Measurements from ENCODE around the gene RGL4. TPM values are rescaled to one million over a fixed set of nuclear protein-coding genes. Genes with fewer than 3 reads are reported as not detected.
"Not testable (repeated sequence)": the region's sequence is repeated elsewhere in the genome, so short reads cannot be mapped to it uniquely, and the experiment has no call there.

The RGL4 gene, protein sequence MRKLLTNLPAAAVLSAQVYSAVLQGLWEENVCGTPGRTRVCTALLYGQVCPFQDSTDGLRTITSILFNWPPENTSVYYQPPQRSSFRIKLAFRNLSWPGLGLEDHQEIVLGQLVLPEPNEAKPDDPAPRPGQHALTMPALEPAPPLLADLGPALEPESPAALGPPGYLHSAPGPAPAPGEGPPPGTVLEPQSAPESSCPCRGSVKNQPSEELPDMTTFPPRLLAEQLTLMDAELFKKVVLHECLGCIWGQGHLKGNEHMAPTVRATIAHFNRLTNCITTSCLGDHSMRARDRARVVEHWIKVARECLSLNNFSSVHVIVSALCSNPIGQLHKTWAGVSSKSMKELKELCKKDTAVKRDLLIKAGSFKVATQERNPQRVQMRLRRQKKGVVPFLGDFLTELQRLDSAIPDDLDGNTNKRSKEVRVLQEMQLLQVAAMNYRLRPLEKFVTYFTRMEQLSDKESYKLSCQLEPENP
- polyA plus RNA-seq (ENCODE audit: insufficient read depth in 1 of 5, insufficient read length in 5 of 5, low replicate concordance in 1 of 5) = 1 to 10 TPM; 2.7 to 5.0 (median 4.1) TPM
- long read RNA-seq, donor 1 = 0 reads
- long read RNA-seq, donor 2 = 0 reads
- long read RNA-seq, donor 3 = 0 reads
- long read RNA-seq, donor 4, partial matches to known transcripts = 0 of 2 reads
- long read RNA-seq, donor 4, other reads (novel, unspliced or antisense) = 0 of 2 reads
- long read RNA-seq, donor 5, partial matches to known transcripts = 0 of 1 reads
- long read RNA-seq, donor 5, other reads (novel, unspliced or antisense) = 0 of 1 reads
- long read RNA-seq, donor 6, partial matches to known transcripts = 5 of 5 reads
- long read RNA-seq, donor 6, other reads (novel, unspliced or antisense) = 0 of 5 reads
- long read RNA-seq, donor 7 = 0 reads
- long read RNA-seq, donor 8 = 0 reads

DNA sequence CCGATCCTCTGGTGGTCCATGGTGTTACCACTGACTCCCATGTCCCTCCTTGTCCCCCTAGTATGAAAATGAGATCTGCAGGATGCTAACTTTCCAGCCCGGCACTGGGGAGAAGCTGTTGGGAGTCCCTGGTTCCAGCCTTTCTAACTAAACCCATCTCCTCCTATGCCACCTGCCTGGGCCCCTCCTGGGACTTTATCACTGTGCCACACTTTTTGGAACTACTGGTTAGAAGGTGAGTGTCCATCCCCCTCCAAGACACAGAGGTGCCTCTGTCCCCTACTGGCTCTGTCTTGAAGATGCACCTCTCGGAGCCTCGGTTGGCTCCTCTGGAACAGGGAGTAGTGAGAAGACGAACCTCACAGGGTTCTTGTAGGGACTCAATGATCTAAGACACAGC is at the start of gene RGL4:
RGL4 (plus strand) TSS at position 301 of the 400 bp plus-strand sequence. CDS start 1,018 bp downstream, outside the sequence.
- no peak for DNase-seq

DNA sequence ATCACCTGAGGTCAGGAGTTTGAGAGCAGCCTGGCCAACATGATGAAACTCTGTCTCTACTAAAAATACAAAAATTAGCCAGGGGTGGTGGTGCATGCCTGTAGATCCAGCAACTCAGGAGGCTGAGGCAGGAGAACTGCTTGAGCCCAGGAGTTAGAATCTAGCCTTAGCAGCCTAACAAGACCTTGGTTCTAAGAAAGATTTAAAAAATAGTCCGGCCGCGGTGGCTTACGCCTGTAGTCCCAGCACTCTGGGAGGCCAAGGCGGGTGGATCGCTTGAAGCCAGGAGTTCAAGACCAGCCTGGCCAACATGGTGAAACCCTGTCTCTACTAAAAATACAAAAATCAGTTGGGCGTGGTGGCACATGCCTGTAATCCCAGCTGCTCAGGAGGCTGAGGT is 44.3 kb upstream of the RGL4 start:
- DNase-seq = not testable (repeated sequence)

DNA sequence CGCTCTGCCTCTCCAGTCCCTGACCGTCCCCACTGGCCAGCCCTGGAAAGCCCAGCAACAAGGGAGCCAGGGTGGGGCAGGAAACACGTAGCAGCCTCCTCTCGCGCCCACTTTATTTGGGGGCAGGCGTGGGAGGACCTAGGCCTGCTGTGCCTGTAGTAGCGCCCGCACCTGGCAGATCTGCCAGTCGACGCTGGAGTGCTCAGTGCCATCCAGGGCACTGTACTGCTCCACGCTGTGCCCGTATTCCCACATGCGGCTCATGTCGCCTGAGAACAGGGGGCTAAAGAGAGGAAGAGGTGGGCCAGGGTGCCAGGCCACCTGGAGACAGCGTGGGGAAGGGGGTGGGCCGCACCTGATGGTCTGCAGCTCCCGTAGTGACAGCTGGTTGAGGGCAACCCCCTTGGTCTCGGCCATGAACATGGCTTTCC is 41.7 kb upstream of the RGL4 start:
- DNase-seq = no peak

DNA sequence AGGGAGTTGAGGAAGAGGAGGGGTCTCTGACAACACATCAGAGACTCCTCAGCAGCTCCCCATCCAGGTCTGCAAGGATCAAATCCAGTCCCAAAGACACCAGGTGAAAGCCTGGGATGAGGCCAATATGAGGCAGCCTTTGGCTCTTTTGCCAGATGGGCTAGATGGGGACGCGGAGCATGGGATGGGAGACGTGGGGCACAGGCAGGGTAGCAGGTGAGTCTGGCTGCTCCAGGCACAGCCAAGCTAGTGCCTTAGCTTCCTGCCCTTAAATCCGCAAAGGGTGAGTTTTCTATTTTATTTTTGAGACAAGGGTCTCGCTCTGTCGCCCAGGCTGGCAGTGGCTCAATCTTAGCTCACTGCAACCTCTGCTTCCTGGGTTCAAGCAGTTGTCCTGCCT is 39.1 kb upstream of the RGL4 start:
- no peak for DNase-seq

DNA sequence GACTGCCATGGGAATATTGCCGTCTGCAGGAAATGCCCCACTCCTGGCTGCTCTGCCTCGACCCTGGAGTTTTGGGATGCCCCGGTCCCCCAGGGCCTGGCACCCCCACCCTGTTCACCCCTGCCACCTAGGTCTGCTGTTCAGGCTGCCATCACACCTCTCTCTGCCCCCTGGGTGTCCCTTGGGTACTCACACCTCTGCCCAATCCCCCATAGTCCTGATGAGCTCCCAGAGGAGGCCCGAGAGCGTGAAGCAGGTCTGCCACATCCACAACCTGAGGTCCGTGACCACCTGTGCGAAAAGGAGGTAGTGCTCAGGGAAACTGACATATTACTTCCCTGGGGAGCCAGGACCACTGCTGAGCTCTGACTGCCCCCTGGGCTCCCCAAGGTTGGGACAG is 38.5 kb upstream of the RGL4 start:
- no peak for DNase-seq

DNA sequence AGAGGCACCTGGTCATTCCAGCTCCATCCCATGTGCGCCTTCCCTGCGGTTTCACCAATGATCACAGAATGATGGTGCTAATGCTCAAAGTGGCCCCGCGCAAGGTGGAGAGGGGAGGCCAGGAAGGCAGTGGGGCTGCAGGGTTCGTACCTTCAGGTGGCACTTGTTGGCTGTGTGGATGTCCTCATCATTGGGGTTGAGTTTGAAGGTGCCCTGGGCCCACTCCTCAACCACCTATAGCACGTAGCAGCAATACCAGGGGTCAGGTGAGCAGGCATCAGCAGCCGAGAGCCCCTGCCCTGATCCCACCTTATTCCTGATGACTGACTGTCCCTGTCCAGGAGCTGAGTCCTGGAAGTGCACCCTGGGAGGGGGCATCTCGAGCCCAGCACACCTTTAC is 38.1 kb upstream of the RGL4 start:
- no peak for DNase-seq

DNA sequence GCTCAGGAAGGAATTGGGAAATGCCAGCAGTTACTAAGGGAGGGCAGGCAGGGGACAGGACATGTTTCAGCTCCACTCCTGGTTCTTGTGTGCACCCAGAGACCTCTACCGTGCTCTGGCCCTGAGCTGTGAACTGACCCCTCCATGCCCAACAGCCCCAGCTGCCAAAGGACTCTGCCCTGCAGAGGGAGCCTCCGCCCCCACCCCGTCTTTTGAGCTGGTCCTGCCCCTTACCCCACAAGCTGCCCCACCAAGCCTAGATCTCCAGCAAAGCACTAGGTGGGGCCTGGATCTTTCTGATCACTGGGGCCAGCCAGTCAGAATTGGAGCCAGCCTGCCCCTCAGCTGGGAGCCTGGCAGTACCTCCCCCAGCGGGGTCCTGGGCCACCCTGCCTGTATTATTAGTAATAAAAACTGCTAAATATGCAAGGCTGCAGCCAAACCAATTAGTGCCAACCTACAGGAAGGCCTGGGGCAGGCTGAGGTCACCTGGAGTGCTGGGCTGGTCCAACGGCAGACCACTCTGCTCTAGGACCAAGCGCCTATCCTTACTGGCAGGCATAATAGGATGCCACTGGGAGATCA is 34.8 kb upstream of the RGL4 start:
- no peak for DNase-seq

DNA sequence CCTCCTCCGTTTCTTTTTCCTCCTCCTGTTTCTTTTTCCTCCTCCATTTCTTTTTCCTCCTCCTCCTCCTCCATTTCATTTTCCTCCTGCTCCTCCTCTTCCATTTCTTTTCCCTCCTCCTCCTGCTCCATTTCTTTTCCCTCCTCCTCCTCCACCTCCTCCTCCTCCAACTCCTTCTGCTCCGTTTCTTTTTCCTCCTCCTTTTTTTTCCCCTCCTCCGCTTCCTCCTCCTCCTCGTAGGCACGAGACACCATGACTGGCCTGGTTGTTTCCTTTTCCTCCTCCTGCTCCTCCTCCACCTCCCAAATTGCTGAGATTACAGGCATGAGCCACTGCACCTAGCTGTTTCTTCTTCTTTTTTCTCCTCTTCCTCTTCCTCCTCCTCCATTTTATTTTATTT is 33.1 kb upstream of the RGL4 start:
- DNase-seq = no peak

DNA sequence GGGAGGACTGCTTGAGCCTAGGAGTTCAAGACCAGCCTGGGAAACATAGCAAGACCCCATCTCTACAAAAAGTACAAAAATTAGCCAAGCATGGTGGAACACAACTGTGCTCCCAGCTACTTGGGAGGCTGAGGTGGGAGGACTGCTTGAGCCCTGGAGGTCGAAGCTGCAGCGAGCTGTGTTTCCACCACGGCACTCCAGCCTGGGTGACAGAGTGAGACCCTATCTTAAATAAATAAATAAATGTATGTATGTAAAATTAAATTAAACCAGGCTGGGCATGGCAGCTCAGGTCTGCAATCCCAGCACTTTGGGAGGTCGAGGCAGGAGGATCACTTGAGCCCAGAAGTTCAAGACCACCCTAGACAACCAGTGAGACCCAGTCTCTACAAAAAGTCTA is 30.4 kb upstream of the RGL4 start:
- not testable (repeated sequence) for DNase-seq

DNA sequence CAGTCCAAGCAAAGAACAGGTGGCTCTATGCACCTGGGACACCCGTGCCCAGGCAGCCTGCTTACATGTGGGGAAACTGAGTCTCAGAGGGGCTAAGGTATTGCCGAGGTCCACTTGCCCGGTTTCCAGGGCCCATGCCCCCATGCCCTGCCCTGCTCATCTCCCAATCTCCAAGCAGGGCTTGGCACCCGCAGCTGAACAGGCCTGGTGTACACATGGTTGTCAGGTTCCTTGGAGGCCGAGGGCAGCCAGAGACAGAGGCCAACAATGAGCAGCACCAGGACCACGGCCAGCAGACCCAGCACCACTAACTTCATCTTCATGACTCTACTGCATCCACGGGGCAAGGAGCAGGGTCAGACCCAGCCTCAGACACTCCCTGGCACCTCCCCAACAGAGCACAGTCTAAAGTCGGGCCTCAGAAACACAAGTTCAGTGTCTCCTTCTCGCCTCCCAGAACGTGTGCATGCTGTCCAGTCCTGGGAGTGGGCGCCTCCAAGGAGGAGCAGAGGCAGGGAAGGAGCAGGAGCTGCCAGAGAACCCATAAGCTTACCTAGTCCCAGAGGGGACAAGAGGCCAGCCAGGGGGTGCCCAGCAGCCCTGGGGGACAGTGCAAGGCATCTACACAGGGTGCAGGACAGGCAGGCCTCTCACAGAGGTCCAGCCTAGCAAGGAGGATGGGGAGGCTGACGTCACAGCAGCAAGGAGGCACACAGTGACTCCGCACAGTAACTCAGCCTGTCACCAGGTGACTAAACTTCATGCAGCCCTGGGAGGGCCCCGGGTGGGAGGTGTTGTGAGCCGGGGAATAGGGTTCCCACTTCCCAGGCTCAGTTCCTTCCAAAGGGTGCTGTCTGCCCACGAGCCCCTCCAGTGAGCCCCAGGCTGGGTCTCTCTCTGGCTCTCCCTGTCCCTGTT is 20.2 kb upstream of the RGL4 start:
- DNase-seq = no peak

DNA sequence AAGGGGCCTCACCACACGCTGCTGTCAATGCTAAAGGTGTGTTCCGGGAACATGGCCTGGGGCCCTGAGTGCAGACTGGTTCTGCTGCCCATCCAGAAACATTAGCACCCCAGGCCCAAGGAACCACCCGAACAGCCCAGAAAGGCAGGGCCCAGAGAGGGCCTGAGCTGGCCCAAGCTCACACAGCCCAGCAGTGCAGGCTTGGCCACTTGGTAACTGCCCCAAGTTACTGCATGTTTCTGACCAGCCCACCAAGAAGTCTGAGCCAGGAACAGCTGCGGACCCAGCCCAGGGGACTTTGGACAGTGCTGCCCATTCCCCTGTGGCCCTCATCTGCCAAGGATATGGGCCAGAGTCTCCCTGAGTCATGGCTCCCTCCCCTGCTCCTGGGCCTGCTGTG is 19.4 kb upstream of the RGL4 start:
- DNase-seq = not testable (repeated sequence)

DNA sequence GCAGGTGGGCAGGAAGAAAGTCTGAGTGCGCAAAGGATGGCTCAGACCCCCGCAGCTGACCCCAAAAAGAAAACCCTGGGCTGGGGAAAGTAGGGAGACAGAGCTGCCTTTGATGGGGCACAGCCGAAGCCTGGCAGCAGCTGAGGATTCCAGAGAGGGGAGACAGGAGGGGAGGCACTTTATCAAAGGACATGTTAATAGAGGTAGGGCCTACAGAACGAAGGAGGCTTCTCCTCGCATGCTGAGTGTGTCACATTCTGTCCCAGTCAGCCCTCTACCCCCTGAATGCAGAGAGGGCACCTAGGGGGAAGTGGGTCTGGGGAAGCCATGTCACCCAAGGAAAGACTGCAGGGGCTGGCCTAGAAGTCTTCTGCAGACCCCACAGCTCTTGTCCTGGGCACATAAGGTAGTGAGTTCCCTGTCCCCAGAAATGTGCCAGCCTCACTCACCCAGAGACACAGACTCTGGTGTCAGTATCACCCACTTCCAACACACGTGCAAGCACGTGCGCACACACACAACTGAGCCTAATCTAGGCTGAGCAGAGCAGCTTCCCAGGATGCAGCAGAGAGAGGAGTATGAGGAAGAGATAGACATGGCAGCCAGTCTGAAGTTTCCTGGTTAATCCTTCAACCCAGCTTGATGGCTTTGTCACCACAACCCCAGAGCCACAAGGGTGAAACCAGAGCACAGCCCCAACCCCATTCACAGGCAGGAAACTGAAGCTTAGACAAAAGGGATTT is 18.3 kb upstream of the RGL4 start:
- DNase-seq = not testable (repeated sequence)

DNA sequence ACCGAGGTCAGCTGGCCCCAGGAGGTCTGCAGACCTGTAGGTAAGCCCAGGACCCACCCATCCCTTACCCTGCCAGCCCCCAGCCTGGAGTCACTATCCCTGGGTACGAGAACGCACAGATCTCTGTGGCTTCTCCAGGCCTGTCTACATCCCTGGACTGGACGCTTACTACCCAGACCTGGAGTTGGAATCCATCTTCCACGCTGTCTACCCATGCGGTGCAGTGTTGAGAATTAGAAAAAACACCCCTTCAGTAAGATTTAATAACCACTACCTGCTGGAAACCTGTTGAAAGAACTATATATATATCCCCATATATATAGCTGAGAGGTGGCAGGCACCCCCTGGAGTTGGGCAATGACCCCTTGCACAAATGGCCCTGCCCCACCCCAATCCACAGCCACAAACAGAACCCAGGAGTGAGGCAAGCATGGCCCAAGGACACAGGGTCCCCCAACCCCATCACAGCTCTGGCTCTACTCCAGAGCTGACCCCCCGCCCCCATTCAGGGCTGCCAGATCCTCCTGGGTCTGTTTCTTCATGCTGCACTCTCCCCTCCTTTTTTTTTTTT is 17.7 kb upstream of the RGL4 start:
- DNase-seq = no peak

DNA sequence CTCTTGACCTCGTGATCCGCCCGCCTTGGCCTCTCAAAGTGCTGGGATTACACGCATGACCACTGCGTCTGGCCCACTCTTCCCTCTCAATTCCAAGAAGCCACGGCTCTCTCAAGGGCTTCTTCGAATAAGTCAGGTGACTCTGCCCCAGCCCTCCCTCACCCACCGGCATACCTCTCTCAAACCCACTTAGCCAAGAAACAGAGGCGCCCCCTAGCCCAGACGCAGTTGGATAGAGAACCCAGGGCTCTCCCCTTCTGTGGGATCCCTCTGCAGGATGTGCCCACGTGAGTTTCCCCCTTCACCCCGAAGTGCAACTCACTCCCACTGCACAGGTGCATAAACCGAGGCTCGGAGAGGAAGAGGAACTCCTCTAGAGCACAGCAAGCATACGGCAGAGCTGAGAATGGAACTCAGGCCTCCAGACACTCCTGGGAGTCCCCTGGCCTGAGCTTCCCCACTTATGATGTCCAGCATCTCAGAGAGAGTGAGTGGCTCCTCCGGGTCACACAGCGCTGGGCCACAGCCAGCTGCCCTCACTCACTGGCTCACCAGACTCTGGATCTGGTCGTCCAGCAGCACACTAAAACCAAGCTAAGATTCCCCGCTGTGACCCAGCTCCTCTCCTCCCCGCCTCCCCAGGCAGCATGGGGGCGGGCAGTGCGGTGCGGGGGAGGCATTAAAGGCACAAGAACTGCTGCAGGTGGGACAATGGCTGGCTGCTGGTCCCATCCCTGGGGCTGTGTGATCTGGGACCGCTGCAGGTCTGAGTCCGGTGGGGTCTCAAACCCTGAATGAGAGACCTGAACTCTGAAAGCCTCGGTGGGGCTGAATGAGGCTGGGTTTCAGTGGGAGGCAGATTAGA is 16.8 kb upstream of the RGL4 start:
- DNase-seq = no peak

DNA sequence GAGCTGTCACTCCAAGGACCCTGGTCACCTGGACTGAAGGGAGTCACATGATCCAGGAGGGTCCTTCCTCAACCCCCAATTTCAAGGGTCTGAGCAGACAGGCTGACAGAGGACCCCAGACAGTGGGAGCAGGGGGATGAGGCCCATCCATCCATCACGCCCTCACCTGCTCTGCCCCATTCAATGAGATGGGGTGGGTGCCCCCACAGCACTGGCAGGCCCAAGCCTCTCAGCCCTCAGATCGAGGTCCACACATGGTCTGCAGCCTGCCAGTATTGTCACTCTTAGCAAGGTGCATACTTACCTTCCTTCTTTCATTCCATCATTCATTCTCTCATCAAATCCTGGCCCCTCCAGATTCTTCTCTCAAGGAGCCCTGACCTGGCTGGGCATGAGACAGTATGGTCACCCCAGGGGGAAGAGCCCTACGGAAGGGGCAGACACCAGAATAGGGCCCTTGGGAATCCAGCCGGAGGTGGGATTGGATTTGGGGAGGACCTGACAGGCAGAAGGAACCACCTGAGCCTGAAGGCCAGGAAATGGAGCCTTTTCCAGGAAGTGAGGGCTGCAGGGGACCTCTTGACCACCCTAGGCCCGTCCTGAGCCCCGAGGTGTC is 15.8 kb upstream of the RGL4 start:
- DNase-seq = not testable (repeated sequence)

DNA sequence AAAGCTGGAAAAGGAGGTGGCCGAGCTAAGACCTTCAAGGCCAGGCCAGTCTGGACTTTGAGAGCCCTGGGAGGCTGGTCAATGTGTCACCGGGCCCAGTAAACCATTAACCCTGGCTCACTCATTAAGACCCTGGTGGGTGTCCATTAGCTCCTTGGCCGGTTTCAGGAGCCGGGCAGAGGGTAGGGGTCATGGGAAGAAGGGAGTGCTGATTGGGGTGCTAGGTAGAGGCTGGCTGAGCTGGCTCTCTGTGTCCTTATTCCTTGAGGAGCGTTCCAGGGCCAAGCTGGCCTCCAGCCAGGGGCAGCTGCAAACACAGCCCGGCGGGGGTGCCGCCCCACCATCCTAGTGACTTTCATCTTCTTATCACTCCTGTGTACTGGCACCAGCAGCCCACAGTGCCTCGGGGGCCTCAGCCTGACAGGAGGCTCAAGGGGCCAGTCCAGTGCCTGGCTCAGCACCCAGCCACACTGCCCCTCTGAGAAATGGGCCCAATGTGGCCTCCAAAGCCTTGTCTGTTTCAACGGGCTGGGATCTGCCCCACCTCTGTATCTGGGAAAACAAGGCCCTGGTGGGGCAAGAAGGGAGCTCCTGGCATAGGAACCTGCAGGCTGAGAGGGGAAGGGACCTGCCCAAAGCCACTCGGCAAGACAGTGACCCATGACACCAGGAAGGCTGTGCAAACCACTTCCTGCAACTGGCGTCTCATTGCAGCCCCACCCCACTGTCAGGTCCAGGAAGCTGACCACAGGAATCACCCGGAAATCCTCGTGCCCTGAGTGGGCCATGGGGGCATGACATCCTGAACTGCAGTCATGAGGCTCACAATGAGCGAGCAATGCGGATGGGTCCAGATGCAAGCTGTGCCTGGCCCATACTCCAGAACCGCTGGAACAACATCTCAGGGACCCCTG is 15.1 kb upstream of the RGL4 start:
- DNase-seq = no peak
